Stimulated activated CD8-positive, alpha-beta memory T cell treated with anti-CD3 and anti-CD28 coated beads, Interleukin-15, amount 100 ng/mL, for 48 hours (primary cell): ENCODE results near the gene ACCSL.

Experiments used
- DNase-seq, 2 donors: peaks; one replicate each; pipeline ENCODE4 v3.0.0-alpha.2; 2020; ENCODE audit warnings: low read depth in 2 of 2

ACCSL gene

DNA sequence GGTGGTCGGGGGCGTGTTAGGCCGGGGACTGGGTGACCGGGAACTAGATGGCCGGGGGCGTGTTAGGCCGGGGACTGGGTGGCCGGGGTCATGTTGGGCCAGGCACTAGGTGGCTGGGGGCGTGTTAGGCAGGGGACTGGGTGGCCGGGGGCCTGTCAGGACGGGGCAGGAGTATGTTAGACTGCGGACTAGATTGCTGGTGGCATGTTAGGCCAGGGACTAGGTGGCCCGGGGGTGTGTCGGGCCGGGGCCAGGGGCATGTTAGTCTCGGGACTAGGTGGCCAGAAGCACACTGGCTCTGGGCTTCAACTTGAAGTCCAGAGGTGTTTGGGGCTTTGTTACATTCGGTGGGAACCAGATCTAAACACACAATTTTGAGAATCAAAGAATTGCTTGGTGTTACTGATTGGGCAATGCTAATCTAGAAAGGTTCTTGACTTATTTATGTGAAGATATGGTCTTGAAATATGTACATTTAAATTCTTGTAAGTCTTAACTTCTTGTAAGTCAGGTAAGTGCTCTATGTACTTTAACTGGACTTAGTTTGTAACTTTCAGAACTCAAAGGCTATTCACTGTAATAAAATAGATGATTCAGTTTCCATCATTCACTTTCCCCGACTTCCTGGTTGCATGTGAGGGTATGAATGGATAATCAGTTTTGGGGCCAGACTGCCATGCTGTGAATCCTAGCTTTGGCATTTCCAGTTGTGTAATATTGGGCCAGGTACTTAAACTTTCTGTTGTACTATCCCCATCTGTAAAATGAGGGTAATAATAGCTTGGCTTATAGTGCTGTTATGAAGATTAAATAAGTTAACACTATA, 48.8 kb downstream of the ACCSL start:
- DNase-seq, result no peak

DNA sequence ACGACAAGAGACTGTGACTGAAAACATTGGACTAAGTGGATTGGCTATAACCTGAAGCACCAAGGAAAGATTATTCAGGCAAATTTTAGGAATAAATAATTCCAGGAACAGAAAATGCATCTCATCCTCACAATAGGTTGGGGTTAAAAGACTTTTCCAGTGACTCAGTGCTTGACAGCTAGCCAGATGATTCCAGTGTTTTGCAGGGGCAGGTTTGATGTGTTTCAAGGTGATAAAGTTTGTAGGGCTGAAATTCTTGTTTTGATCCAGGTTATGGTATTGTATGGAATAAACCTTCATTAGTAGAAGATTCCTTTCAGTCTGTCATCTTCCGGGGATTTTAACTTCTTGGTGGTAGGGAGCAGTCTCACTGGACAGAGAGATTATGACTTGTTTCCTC, 50.0 kb downstream of the ACCSL start:
- DNase-seq, result no peak

DNA sequence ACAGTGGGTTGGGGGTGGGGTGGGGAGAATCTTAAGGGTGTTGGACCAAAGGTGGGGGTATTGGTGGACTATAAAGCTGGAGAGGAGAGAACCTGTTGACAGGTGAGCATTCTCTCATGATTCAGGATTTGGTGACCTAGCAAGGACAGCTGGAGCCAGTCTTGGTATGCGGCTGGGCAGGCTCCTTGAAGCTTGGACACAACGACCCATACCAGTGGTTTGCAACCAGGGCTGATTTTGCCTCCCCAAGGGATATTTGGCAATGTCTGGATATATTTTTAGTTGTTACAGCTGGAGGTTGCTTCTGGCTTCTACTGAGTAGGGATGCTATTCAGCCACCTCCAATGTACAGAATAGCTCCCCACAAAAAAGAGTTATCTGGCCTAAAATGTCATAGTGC, 53.3 kb downstream of the ACCSL start:
- DNase-seq, result no peak

DNA sequence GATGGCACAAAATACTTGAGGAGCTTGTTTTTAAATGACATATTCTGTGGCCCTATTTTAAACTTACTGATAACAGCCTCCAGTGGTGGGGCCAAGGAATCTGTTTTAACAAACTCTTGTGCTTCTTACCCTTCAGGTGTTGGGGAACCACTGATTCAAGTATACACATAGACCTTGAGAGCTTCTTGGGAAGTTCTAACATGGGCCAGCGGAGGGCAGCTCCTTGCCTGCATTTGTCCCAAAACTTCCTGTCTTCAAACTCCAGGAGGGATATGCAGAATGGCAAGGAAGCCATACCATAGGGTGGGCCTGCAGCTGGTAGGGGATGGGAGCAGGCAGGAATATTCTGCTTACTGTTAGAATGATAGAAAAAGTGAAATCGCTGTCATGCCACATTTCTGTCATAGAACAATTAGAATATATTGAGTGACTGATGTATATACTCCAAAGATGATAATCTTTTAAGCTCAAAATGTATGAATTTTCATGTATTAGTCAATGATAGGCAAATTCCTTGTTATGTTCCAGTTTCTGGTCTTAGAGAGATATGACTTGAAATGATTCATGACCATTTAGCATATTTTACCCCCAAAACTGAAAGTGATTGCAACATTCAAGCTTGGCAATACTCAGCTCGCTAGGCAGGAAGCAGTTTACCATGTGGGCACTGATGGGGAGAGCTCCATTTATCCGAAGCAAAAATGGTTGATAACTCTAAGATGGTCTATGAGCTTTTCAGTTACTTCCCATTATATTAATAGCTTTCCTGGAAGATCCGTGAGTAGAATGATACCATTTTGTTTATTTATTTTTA, 56.9 kb downstream of the ACCSL start:
- no peak for DNase-seq

DNA sequence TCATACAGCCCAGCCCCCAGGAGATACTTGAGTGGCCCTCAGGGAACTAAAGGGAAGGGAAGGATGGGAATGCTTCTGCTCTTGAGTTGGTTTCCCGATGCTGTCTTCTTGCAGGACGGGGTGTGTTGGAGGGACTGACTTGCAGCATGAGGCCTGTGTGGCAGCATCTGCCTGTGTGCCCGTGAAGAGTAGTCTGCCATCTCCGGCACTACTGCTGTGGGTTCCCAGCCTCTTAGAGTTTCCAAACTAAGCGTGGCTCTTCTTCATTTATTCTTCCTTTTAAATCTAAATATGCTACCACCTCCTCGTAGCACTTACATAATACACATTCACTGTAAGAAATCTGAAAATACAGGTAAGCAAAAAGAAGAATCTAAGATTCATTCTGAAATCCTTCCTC, 60.5 kb downstream of the ACCSL start:
- DNase-seq, result no peak
